ENCODE measurements around the gene UBE2M.
"Not testable (repeated sequence)": the region's sequence is repeated elsewhere in the genome, so short reads cannot be mapped to it uniquely, and the experiment has no call there.

Gene UBE2M

GRCh38 chr19:58511353-58512208 lies 46.8 kb downstream of the UBE2M start, which contains the start of gene SLC27A5:
Gene SLC27A5 (minus strand): TSS chr19:58511992. CDS start chr19:58511955, 37 bp downstream.
- no peak for DNase-seq

- no peak for DNase-seq
These were observed 48.1 kb downstream of the UBE2M start for GRCh38 chr19:58510084-58510862.

- DNase-seq = no peak
These were observed 48.7 kb downstream of the UBE2M start for GRCh38 chr19:58509731-58510083.

- not testable (repeated sequence) for DNase-seq
These were observed 50.7 kb downstream of the UBE2M start for GRCh38 chr19:58507602-58508223.
